ENCODE measurements around the gene PKD1. TPM values are rescaled to one million over a fixed set of nuclear protein-coding genes. Genes with fewer than 3 reads are reported as not detected.

Gene PKD1
- total and polyA plus RNA-seq, 12 donors, result 76.7 to 122 (median 104) TPM

DNA sequence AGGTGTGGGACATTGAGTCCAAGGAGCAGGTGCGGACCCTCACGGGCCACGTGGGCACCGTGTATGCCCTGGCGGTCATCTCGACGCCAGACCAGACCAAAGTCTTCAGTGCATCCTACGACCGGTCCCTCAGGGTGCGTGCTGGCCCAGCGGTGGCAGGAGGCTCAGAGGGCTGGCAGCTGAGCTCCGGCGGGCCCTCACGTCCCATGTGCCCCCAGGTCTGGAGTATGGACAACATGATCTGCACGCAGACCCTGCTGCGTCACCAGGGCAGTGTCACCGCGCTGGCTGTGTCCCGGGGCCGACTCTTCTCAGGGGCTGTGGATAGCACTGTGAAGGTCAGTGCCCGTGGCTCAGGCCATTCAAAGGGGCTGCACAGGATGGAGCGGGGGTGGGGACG is 40.3 kb upstream of the PKD1 start:
- H3K27ac ChIP-seq, result no peak overlapping the region
- no peak overlapping the region for H3K4me3 ChIP-seq
- ATAC-seq, result no peak
- TF ChIP-seq, protein P1, sequence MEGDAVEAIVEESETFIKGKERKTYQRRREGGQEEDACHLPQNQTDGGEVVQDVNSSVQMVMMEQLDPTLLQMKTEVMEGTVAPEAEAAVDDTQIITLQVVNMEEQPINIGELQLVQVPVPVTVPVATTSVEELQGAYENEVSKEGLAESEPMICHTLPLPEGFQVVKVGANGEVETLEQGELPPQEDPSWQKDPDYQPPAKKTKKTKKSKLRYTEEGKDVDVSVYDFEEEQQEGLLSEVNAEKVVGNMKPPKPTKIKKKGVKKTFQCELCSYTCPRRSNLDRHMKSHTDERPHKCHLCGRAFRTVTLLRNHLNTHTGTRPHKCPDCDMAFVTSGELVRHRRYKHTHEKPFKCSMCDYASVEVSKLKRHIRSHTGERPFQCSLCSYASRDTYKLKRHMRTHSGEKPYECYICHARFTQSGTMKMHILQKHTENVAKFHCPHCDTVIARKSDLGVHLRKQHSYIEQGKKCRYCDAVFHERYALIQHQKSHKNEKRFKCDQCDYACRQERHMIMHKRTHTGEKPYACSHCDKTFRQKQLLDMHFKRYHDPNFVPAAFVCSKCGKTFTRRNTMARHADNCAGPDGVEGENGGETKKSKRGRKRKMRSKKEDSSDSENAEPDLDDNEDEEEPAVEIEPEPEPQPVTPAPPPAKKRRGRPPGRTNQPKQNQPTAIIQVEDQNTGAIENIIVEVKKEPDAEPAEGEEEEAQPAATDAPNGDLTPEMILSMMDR (IDR thresholded peaks at IDR 0.05), result no peak
- no peak for DNase-seq
- WGBS, 2 donors, result 95% methylated on average over 23 of the region's 23 CpGs
- no peaks in the 10 kb centered on the region for H3K9me3 ChIP-seq
- H3K36me3 ChIP-seq, result peaks cover 0 to 71% (median 33%) of the 10 kb centered on the region in 9 donors
- intact Hi-C loops (cut with DNase I), result no loop called here
- no peaks in the 10 kb centered on the region for H3K4me1 ChIP-seq
- peaks cover 0 to 3% (median 0%) of the 10 kb centered on the region in 7 donors for H3K27me3 ChIP-seq

DNA sequence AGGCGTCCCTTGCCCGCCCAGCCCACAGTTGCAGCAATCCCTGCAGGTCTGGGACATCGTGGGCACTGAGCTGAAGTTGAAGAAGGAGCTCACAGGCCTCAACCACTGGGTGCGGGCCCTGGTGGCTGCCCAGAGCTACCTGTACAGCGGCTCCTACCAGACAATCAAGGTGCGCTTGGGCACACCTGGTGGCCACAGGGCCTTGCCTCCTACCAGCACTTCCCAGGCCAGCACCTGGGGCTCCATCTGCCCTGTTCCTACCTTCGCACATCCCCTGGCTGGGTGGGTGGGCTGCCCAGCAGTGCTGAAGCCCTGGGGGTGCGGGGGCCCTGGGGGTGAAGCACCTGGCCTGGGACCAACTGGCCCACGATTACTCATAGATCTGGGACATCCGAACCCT is 39.8 kb upstream of the PKD1 start:
- Histone ChIP-seq H3K27me3 (peaks cover 0 to 3% (median 0%) of the 10 kb centered on the region in 7 donors), H3K9me3 (no peaks in the 10 kb centered on the region), H3K27ac (no peak overlapping the region), H3K4me3 (no peak overlapping the region), H3K4me1 (no peaks in the 10 kb centered on the region), H3K36me3 (peaks cover 0 to 77% (median 33%) of the 10 kb centered on the region in 9 donors)
- ATAC-seq (no peak), DNase-seq (no peak)
- intact Hi-C loops (cut with DNase I), result no loop called here
- TF ChIP-seq, protein P1 (IDR thresholded peaks at IDR 0.05), result no peak
- WGBS, 2 donors, result 89 to 95% methylated on average over 10 of the region's 10 CpGs

DNA sequence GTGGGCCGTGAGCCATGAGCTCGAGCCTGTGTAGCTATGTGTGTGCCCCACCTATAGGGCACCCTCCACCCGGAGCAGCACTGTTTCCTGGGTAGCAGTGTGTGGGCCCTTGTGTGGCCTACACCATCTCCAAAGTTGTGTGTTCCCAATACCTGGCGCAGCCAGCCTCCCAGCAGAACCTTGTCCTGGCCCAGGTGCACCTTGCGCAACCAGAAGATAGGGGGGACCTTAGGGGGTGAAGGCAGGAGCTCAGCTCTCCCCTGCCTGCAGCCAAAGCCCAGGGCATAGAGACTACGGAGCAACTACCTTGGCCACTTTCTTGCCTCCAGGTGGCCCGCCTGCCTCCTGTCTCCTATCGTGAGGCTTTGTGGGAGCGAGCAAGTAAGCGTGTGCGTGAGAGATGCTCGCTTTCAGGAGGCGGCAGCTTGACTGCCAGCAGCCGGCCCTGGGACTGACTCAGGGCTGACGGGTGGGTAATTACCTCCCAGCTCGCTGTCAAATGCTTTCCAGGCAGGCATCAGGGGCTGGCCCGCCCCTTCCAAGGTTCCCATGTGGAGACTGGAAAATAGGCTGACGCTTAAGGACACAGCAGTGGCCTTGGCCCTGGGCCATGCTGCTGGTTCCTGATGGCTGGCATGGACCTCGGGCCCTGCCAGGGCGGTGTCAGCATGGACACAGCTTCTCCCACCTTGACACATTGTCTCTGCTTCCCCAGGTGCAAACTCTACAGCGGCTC is 38.9 kb upstream of the PKD1 start:
- ATAC-seq (no peak), DNase-seq (no peak)
- Histone ChIP-seq H3K9me3 (no peaks in the 10 kb centered on the region), H3K36me3 (peaks cover 0 to 84% (median 33%) of the 10 kb centered on the region in 9 donors), H3K27ac (no peak overlapping the region), H3K4me3 (no peak overlapping the region), H3K27me3 (peaks cover 0 to 3% (median 0%) of the 10 kb centered on the region in 7 donors), H3K4me1 (peaks cover 0 to 5% (median 0%) of the 10 kb centered on the region in 9 donors)
- TF ChIP-seq, protein P1 (IDR thresholded peaks at IDR 0.05), result no peak
- 90 to 91% methylated on average over 21 of the region's 21 CpGs for WGBS, 2 donors
- intact Hi-C loops (cut with DNase I), result no loop called here

DNA sequence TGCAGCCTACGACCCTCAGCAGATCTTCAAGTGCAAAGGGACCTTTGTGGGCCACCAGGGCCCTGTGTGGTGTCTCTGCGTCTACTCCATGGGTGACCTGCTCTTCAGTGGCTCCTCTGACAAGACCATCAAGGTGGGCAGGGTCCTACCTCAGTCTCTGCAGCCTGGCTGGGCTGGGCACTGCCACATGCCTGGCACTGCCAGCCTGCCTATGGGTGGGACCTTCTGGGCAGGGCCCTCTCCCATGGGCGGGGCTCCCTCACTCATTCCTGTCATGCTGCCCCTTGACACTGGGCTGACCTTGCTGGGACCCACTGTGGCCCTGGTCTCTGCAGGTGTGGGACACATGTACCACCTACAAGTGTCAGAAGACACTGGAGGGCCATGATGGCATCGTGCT is 38.2 kb upstream of the PKD1 start:
- ATAC-seq, result no peak
- WGBS, 2 donors, result 96% methylated on average over 4 of the region's 4 CpGs

More for the DNA sequence above, 38.2 kb upstream of the PKD1 start:
- no peak overlapping the region for H3K4me3 ChIP-seq
- peaks cover 0 to 11% (median 0%) of the 10 kb centered on the region in 9 donors for H3K4me1 ChIP-seq
- TF ChIP-seq, protein P1 (IDR thresholded peaks at IDR 0.05), result no peak
- no peak for DNase-seq
- H3K27ac ChIP-seq, result no peak overlapping the region
- peaks cover 0 to 3% (median 0%) of the 10 kb centered on the region in 7 donors for H3K27me3 ChIP-seq
- intact Hi-C loops (cut with DNase I), result no loop called here
- peaks cover 0 to 90% (median 33%) of the 10 kb centered on the region in 9 donors for H3K36me3 ChIP-seq
- no peaks in the 10 kb centered on the region for H3K9me3 ChIP-seq
